Right lobe of liver (tissue), 6 donors: Measurements from ENCODE around the gene DLG2. TPM values are rescaled to one million over a fixed set of nuclear protein-coding genes. Genes with fewer than 3 reads are reported as not detected.

Experiments used
- ATAC-seq, 4 donors: fragments of 200-7000 bp; cut with Tn5 transposase; one replicate each; pipeline ENCODE4 v1.9.1; 2020; ENCODE audit warnings: mild to moderate bottlenecking in 4 of 4, moderate library complexity in 4 of 4
- DNase-seq, 3 donors: peaks; one replicate each; pipeline ENCODE4 v3.0.0-alpha.2; 2020
- H3K27ac ChIP-seq, 3 donors: fragments of 200-600 bp; one replicate each; pipeline ENCODE4 v1.8.0; 2022
- H3K27me3 ChIP-seq, 2 donors: fragments of 200-600 bp; one replicate each; pipeline ENCODE4 v1.8.0; 2022
- H3K36me3 ChIP-seq, 4 donors: fragments of 200-600 bp; sonication (generic) in 1 of 4; one replicate each; pipeline versions ENCODE4 v1.5.1 to v1.8.0; 2017 to 2022; ENCODE audit warnings: control low read depth in 1 of 4
- H3K4me1 ChIP-seq, 4 donors: fragments of 200-600 bp; sonication (generic) in 1 of 4; one replicate each; pipeline versions ENCODE4 v1.5.1 to v1.8.0; 2017 to 2022; ENCODE audit warnings: control low read depth in 1 of 4
- H3K4me3 ChIP-seq, 3 donors: fragments of 200-600 bp; one replicate each; pipeline ENCODE4 v1.8.0; 2022
- H3K9me3 ChIP-seq, 4 donors: fragments of 200-600 bp; sonication (generic) in 1 of 4; one replicate each; pipeline versions ENCODE4 v1.5.1 to v1.8.0; 2017 to 2022; ENCODE audit warnings: control low read depth in 1 of 4
- POLR2A ChIP-seq: fragments of 450-650 bp; IDR thresholded peaks from one replicate; pipeline ENCODE4 v1.6.1; 2017; ENCODE audit warnings: antibody characterized with exemption, mild to moderate bottlenecking
- WGBS: methylation state at CpG from one replicate; pipeline ENCODE4 v1.1.6; 2018; ENCODE audit warnings: low coverage, low lambda C conversion rate; ENCODE audit not compliant: insufficient coverage; ENCODE audit errors: missing lambda C conversion rate; 5-methylcytosine and 5-hydroxymethylcytosine counted together
- intact Hi-C, 2 donors: fragments of 100-400 bp; cut with DNase I; formaldehyde crosslinking; loops; one replicate each; pipeline versions ENCODE4 v1.11.2 to v1.14.1; 2022
- total RNA-seq, 6 experiments: library from RNA; depleted of rRNA in 2 of 6; stranded (reverse); fragments of >200 nt in 2 of 6; fragmentation: NEBNext Ultra II Directional in 3 of 6; extraction: Animal tissue kit (Norgen Biotek cat#: 25700) in 3 of 6; gene quantifications; one replicate each; pipeline versions ENCODE4 v1.1.0 to v1.2.4, GENCODE V29; 2016 to 2023
- TF ChIP-seq, protein P1 (sequence below), 4 donors: fragments of 200-600 bp in 3 of 4; fragments of 450-650 bp in 1 of 4; IDR thresholded peaks; one replicate each; pipeline versions ENCODE4 v1.5.1 to v1.8.0; 2016 to 2022; ENCODE audit warnings: antibody characterized with exemption in 4 of 4, mild to moderate bottlenecking in 2 of 4
- donor health status: DM: no; HTN: yes; CAD: no.
- donor health status: DM: no; HTN: no; CAD: no.
- donor health status: DM: no; HTN: no; CAD: no.
- donor health status: DM: no; HTN: yes; CAD: no.
- donor health status: DM: no; HTN: yes; CAD: no.

The DLG2 gene
- total RNA-seq, 6 experiments from 2014 or later = 1.2 to 6.4 (median 2.5) TPM

- WGBS = 75% methylated on average over 1 of the region's 1 CpG
- Histone ChIP-seq H3K27ac (no peak overlapping the region), H3K4me3 (no peak overlapping the region), H3K4me1 (no peaks in the 10 kb centered on the region), H3K9me3 (peaks cover 0 to 5% (median 0%) of the 10 kb centered on the region in 4 donors), H3K27me3 (no peaks in the 10 kb centered on the region), H3K36me3 (no peaks in the 10 kb centered on the region)
- TF ChIP-seq, protein P1, sequence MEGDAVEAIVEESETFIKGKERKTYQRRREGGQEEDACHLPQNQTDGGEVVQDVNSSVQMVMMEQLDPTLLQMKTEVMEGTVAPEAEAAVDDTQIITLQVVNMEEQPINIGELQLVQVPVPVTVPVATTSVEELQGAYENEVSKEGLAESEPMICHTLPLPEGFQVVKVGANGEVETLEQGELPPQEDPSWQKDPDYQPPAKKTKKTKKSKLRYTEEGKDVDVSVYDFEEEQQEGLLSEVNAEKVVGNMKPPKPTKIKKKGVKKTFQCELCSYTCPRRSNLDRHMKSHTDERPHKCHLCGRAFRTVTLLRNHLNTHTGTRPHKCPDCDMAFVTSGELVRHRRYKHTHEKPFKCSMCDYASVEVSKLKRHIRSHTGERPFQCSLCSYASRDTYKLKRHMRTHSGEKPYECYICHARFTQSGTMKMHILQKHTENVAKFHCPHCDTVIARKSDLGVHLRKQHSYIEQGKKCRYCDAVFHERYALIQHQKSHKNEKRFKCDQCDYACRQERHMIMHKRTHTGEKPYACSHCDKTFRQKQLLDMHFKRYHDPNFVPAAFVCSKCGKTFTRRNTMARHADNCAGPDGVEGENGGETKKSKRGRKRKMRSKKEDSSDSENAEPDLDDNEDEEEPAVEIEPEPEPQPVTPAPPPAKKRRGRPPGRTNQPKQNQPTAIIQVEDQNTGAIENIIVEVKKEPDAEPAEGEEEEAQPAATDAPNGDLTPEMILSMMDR (IDR thresholded peaks at IDR 0.05) = no peak
- no peak for TF ChIP-seq POLR2A
- DNase-seq (no peak), ATAC-seq (no peak)
- intact Hi-C loops = no loop called here
These were observed 2133.2 kb downstream of the DLG2 start for GRCh38 chr11:83493917-83494316.

GRCh38 chr11:83493034-83493433 is 2134.1 kb downstream of the DLG2 start:
- no peak for TF ChIP-seq POLR2A
- TF ChIP-seq, protein P1 (IDR thresholded peaks at IDR 0.05) = no peak
- Histone ChIP-seq H3K36me3 (no peaks in the 10 kb centered on the region), H3K27ac (no peak overlapping the region), H3K27me3 (no peaks in the 10 kb centered on the region), H3K4me1 (no peaks in the 10 kb centered on the region), H3K4me3 (no peak overlapping the region), H3K9me3 (no peaks in the 10 kb centered on the region)
- DNase-seq = no peak
- no peak for ATAC-seq
- intact Hi-C loops = no loop called here
- WGBS = 73% methylated on average over 1 of the region's 1 CpG

- 77% methylated on average over 5 of the region's 6 CpGs for WGBS
- Histone ChIP-seq H3K4me1 (no peaks in the 10 kb centered on the region), H3K9me3 (no peaks in the 10 kb centered on the region), H3K27me3 (no peaks in the 10 kb centered on the region), H3K27ac (no peak overlapping the region), H3K36me3 (no peaks in the 10 kb centered on the region), H3K4me3 (no peak overlapping the region)
- intact Hi-C loops = no loop called here
- TF ChIP-seq, protein P1 (IDR thresholded peaks at IDR 0.05) = no peak
- TF ChIP-seq POLR2A = no peak
- ATAC-seq (no peak), DNase-seq (no peak)
These were observed 2143.3 kb downstream of the DLG2 start for GRCh38 chr11:83483808-83484207.

GRCh38 chr11:83480811-83481210 is 2146.3 kb downstream of the DLG2 start:
- Histone ChIP-seq H3K36me3 (no peaks in the 10 kb centered on the region), H3K4me1 (no peaks in the 10 kb centered on the region), H3K27me3 (no peaks in the 10 kb centered on the region), H3K4me3 (no peak overlapping the region), H3K9me3 (no peaks in the 10 kb centered on the region), H3K27ac (no peak overlapping the region)
- DNase-seq (no peak), ATAC-seq (no peak)
- intact Hi-C loops = no loop called here
- 73% methylated on average over 3 of the region's 3 CpGs for WGBS
- no peak for TF ChIP-seq POLR2A
- TF ChIP-seq, protein P1 (IDR thresholded peaks at IDR 0.05) = no peak

DNA sequence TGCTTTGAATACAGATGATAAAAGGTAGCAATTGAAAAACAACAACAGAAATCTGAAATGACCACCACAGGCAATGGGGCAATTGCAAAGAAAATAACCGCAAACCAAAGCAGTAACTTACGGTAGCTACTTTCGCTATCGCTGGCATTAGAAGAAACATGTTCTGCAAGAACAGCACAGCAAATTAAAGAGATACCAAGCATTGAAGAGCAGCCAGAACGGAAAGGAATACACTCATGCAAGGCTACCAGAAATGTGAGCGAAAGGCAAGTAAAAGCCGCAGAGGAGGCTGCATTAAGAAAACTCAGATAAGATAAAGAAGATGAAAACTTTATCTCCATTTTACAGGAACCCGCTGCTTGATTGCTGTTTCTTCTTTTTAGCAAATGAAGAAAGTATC is 2146.9 kb downstream of the DLG2 start:
- Histone ChIP-seq H3K27ac (no peak overlapping the region), H3K4me1 (no peaks in the 10 kb centered on the region), H3K36me3 (no peaks in the 10 kb centered on the region), H3K9me3 (no peaks in the 10 kb centered on the region), H3K27me3 (no peaks in the 10 kb centered on the region), H3K4me3 (no peak overlapping the region)
- intact Hi-C loops = no loop called here
- DNase-seq = no peak
- TF ChIP-seq, protein P1 (IDR thresholded peaks at IDR 0.05) = no peak
- no peak for TF ChIP-seq POLR2A
- ATAC-seq = no peak
- WGBS = 72% methylated on average over 8 of the region's 8 CpGs
